Hepatocyte (in vitro differentiated cells): ENCODE results near the gene BMAL1.

Experiments
- CTCF ChIP-seq: fragments of 200-600 bp; sonication (generic); IDR thresholded peaks from 2 replicates; pipeline ENCODE4 v1.5.1; 2016; ENCODE audit warnings: antibody characterized with exemption, mild to moderate bottlenecking; ENCODE audit not compliant: poor library complexity
- EZH2 ChIP-seq: fragments of 200-600 bp; sonication (generic); IDR thresholded peaks from 2 replicates; pipeline ENCODE4 v1.6.1; 2016; ENCODE audit warnings: antibody characterized with exemption, mild to moderate bottlenecking, borderline replicate concordance
- EZH2phosphoT487 ChIP-seq: fragments of 200-600 bp; sonication (generic); IDR thresholded peaks from one replicate; pipeline ENCODE4 v1.6.1; 2018; ENCODE audit warnings: antibody characterized with exemption, mild to moderate bottlenecking, low read depth, moderate library complexity; ENCODE audit not compliant: unreplicated experiment, severe bottlenecking

DNA sequence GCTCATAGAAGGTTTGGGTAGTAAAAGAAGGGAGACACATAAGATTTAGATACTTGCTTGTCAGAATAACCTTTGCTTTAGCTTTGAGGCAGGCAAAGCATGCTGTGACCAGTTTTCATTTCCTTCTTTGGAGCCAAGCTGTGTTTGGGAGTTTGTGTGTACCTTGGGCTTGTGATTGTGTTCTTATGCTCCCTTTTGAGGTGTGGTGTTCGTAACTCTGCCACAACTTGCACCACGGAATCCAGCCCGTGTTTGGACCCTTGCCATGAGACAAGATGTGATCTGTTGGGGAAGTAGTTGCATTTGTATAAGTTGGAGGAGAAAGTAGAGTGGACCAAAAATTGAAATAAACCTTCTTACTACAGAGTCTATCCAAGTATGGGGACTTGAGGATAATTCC lies 34.0 kb downstream of the BMAL1 start:
- TF ChIP-seq CTCF: no peak
- no peak for TF ChIP-seq EZH2
- no peak for TF ChIP-seq EZH2phosphoT487
